Mesodermal cell (in vitro differentiated cells): ENCODE measurements around the gene OR5K2.

Experiments used
- H3K27ac ChIP-seq: 2 replicates; pipeline ENCODE4 v1.7.0; 2013; ENCODE audit warnings: mild to moderate bottlenecking, low read depth, low read length, moderate library complexity; ENCODE audit not compliant: severe bottlenecking
- H3K36me3 ChIP-seq: 2 replicates; pipeline ENCODE4 v1.7.1; 2013; ENCODE audit warnings: mild to moderate bottlenecking, low read length, moderate library complexity; ENCODE audit not compliant: control insufficient read depth, insufficient read depth
- H3K4me1 ChIP-seq: one replicate; pipeline ENCODE4 v1.7.1; 2013; ENCODE audit warnings: mild to moderate bottlenecking, low read length; ENCODE audit not compliant: insufficient read depth, control insufficient read depth, poor library complexity, severe bottlenecking
- H3K4me3 ChIP-seq: 2 replicates; pipeline ENCODE4 v1.7.0; 2013; ENCODE audit warnings: low read length, control low read depth, mild to moderate bottlenecking; ENCODE audit not compliant: insufficient read depth, poor library complexity, severe bottlenecking; ENCODE audit errors: extremely low read depth
- H3K9me3 ChIP-seq: 2 replicates; pipeline ENCODE4 v1.7.1; 2013; ENCODE audit warnings: mild to moderate bottlenecking, low read length, moderate library complexity; ENCODE audit not compliant: control insufficient read depth
- WGBS, 2 experiments: methylation state at CpG; one replicate each; pipeline ENCODE4 v1.1.5; 2013; ENCODE audit warnings: missing lambda C conversion rate in 2 of 2; ENCODE audit not compliant: insufficient coverage in 2 of 2; 5-methylcytosine and 5-hydroxymethylcytosine counted together

The OR5K2 gene

GRCh38 chr3:98522544-98523281 lies 25.2 kb downstream of the OR5K2 start, which contains the start of gene CLDND1:
Gene CLDND1, minus strand, starts transcription at chr3:98522902. Its CDS starts 1,478 bp downstream, at chr3:98521424.
- peaks cover 5% of the 10 kb centered on the region for H3K4me1 ChIP-seq
- no peaks in the 10 kb centered on the region for H3K9me3 ChIP-seq
- peak within 1 kb of the TSS; percentile 86 for H3K4me3 ChIP-seq
- peaks cover 33% of the 10 kb centered on the region for H3K36me3 ChIP-seq
- 0 to 1% methylated on average over 37 to 38 of the region's 63 CpGs for WGBS, 2 experiments
- H3K27ac ChIP-seq, result peak within 1 kb of the TSS; percentile 76

- WGBS, 2 experiments, result 100% methylated on average over 1 to 2 of the region's 6 CpGs
- Histone ChIP-seq H3K36me3 (peaks cover 7% of the 10 kb centered on the region), H3K4me3 (no peak overlapping the region)
Measured at GRCh38 chr3:98525494-98525893, 28.0 kb downstream of the OR5K2 start.

GRCh38 chr3:98528474-98529346 lies 31.2 kb downstream of the OR5K2 start:
- Histone ChIP-seq H3K9me3 (no peaks in the 10 kb centered on the region), H3K4me3 (no peak overlapping the region), H3K36me3 (no peaks in the 10 kb centered on the region), H3K27ac (no peak overlapping the region), H3K4me1 (no peaks in the 10 kb centered on the region)
- 33 to 40% methylated on average over 1 of the region's 4 CpGs for WGBS, 2 experiments

More at GRCh38 chr3:98525494-98525893, 28.0 kb downstream of the OR5K2 start:
- Histone ChIP-seq H3K9me3 (no peaks in the 10 kb centered on the region), H3K4me1 (peaks cover 5% of the 10 kb centered on the region), H3K27ac (no peak overlapping the region)

- no peak overlapping the region for H3K27ac ChIP-seq
- H3K4me3 ChIP-seq, result no peak overlapping the region
- H3K36me3 ChIP-seq, result no peaks in the 10 kb centered on the region
- 93 to 98% methylated on average over 5 to 6 of the region's 8 CpGs for WGBS, 2 experiments
- no peaks in the 10 kb centered on the region for H3K4me1 ChIP-seq
- no peaks in the 10 kb centered on the region for H3K9me3 ChIP-seq
Measured at GRCh38 chr3:98529856-98530459, 32.5 kb downstream of the OR5K2 start.

- WGBS, 2 experiments, result 100% methylated on average over 1 of the region's 2 CpGs; no CpG with 5 or more reads in 1 of the 2 experiments
- Histone ChIP-seq H3K4me1 (no peaks in the 10 kb centered on the region), H3K4me3 (no peak overlapping the region), H3K27ac (no peak overlapping the region), H3K9me3 (no peaks in the 10 kb centered on the region), H3K36me3 (no peaks in the 10 kb centered on the region)
Measured at GRCh38 chr3:98530676-98531075, 33.2 kb downstream of the OR5K2 start.

GRCh38 chr3:98531622-98532274 lies 34.3 kb downstream of the OR5K2 start, which contains the start of gene GPR15:
Gene GPR15, plus strand, starts transcription at chr3:98531978. Its CDS starts 56 bp downstream, at chr3:98532034.
- 98 to 100% methylated on average over 4 to 5 of the region's 7 CpGs for WGBS, 2 experiments

GRCh38 chr3:98532275-98532637 lies 34.8 kb downstream of the OR5K2 start:
- H3K4me3 ChIP-seq, result no peak overlapping the region
- no peaks in the 10 kb centered on the region for H3K36me3 ChIP-seq
- H3K9me3 ChIP-seq, result no peaks in the 10 kb centered on the region
- no peak overlapping the region for H3K27ac ChIP-seq
- WGBS, 2 experiments, result 87 to 94% methylated on average over 5 of the region's 5 CpGs
- no peaks in the 10 kb centered on the region for H3K4me1 ChIP-seq

More at GRCh38 chr3:98531622-98532274, 34.3 kb downstream of the OR5K2 start, which contains the start of gene GPR15:
- Histone ChIP-seq H3K36me3 (no peaks in the 10 kb centered on the region), H3K27ac (no peak within 1 kb of the TSS), H3K4me1 (no peaks in the 10 kb centered on the region), H3K9me3 (no peaks in the 10 kb centered on the region), H3K4me3 (no peak within 1 kb of the TSS)

GRCh38 chr3:98532709-98533571 lies 35.5 kb downstream of the OR5K2 start:
- WGBS, 2 experiments, result 98 to 100% methylated on average over 5 of the region's 6 CpGs

GRCh38 chr3:98534168-98534567 lies 36.7 kb downstream of the OR5K2 start:
- Histone ChIP-seq H3K27ac (no peak overlapping the region), H3K4me3 (no peak overlapping the region), H3K36me3 (no peaks in the 10 kb centered on the region), H3K4me1 (no peaks in the 10 kb centered on the region), H3K9me3 (no peaks in the 10 kb centered on the region)
- no CpG with 5 or more reads among the region's 2 CpGs for WGBS, 2 experiments

More at GRCh38 chr3:98532709-98533571, 35.5 kb downstream of the OR5K2 start:
- Histone ChIP-seq H3K36me3 (no peaks in the 10 kb centered on the region), H3K9me3 (no peaks in the 10 kb centered on the region), H3K27ac (no peak overlapping the region), H3K4me1 (no peaks in the 10 kb centered on the region), H3K4me3 (no peak overlapping the region)
